Keratinocyte (primary cell): ENCODE data around the gene ARMCX2.

Experiments used
- CTCF ChIP-seq, 3 experiments: IDR thresholded peaks in 1 of 3; conservative IDR thresholded peaks in 1 of 3; optimal IDR thresholded peaks in 1 of 3; 2 replicates in 2 of 3; 3 replicates in 1 of 3; pipeline versions ENCODE3 to v1.5.1; 2011; ENCODE audit warnings: low read length in 3 of 3, mild to moderate bottlenecking in 3 of 3, moderate library complexity in 2 of 3, control low read depth in 1 of 3, inconsistent platforms in 1 of 3; ENCODE audit not compliant: insufficient read depth in 2 of 3; ENCODE audit errors: extremely low read depth in 1 of 3
- EZH2 ChIP-seq: IDR thresholded peaks from one replicate; pipeline ENCODE4 v1.6.1; 2012; ENCODE audit warnings: inconsistent platforms, mild to moderate bottlenecking, low read length, moderate library complexity

GRCh38 chrX:101659601-101660063, at the start of gene ARMCX2:
- TF ChIP-seq CTCF (optimal IDR thresholded peaks at IDR 0.05 in 1 of 3, IDR thresholded peaks at IDR 0.05 in 1 of 3, conservative IDR thresholded peaks at IDR 0.05 in 1 of 3; ENCODE audit: extremely low read depth in 1 of 3, insufficient read depth in 2 of 3, low read length in 3 of 3) (no peak), EZH2 (no peak)
